MV-4-11 (cell line): ENCODE results near the gene PDE6H.

Source experiments
- DNase-seq: peaks from one replicate; lab custom pipeline; 2025; lab: John Stamatoyannopoulos, UW

PDE6H gene

GRCh38 chr12:14951851-14952250, 21.0 kb upstream of the PDE6H start:
- DNase-seq, result no peak

- peak; percentile 70 for DNase-seq
These were observed 20.4 kb upstream of the PDE6H start for GRCh38 chr12:14952299-14952921.

- DNase-seq, result no peak
These were observed 19.1 kb upstream of the PDE6H start for GRCh38 chr12:14953752-14954151.

- DNase-seq, result peak; percentile 66
These were observed 18.6 kb upstream of the PDE6H start for GRCh38 chr12:14954269-14954668.

GRCh38 chr12:14956024-14956891, 16.6 kb upstream of the PDE6H start:
- DNase-seq, result peak; percentile 94

- no peak for DNase-seq
These were observed 15.9 kb upstream of the PDE6H start for GRCh38 chr12:14956905-14957304.

GRCh38 chr12:14957551-14958168, 15.2 kb upstream of the PDE6H start:
- no peak for DNase-seq

GRCh38 chr12:14958361-14959125, 14.3 kb upstream of the PDE6H start:
- DNase-seq, result no peak

GRCh38 chr12:14959126-14959440, 13.8 kb upstream of the PDE6H start:
- no peak for DNase-seq

GRCh38 chr12:14959463-14959862, 13.4 kb upstream of the PDE6H start:
- DNase-seq, result peak; percentile 43

GRCh38 chr12:14959916-14960496, 12.8 kb upstream of the PDE6H start:
- no peak for DNase-seq

GRCh38 chr12:14960548-14961465, 12.0 kb upstream of the PDE6H start:
- peak; percentile 90 for DNase-seq

- peak; percentile 96 for DNase-seq
These were observed 11.2 kb upstream of the PDE6H start, which contains the start of gene ARHGDIB for GRCh38 chr12:14961466-14962152. ARHGDIB (minus strand) TSS chr12:14961601; CDS start chr12:14950712, 10,889 bp downstream.

GRCh38 chr12:14962153-14962539, 10.7 kb upstream of the PDE6H start:
- DNase-seq, result peak; percentile 67

GRCh38 chr12:14962797-14963196, 10.0 kb upstream of the PDE6H start:
- DNase-seq, result peak; percentile 12

GRCh38 chr12:14963520-14963919, 9.3 kb upstream of the PDE6H start:
- DNase-seq, result no peak

GRCh38 chr12:14964406-14964805, 8.4 kb upstream of the PDE6H start:
- DNase-seq, result no peak

- DNase-seq, result no peak
These were observed 7.6 kb upstream of the PDE6H start for GRCh38 chr12:14965221-14965620.

GRCh38 chr12:14968478-14968877, 4.4 kb upstream of the PDE6H start:
- DNase-seq, result no peak

GRCh38 chr12:14970473-14970872, 2.4 kb upstream of the PDE6H start:
- DNase-seq, result no peak
